IMR-90 (cell line): ENCODE results near the gene GLTPD2. TPM values are rescaled to one million over a fixed set of nuclear protein-coding genes. Genes with fewer than 3 reads are reported as not detected.

ENCODE experiments used
- ATAC-seq: fragments of 200-7000 bp; cut with Tn5 transposase; 2 replicates; pipeline ENCODE4 v1.9.1; 2020; ENCODE audit warnings: low read depth, mild to moderate bottlenecking, moderate library complexity
- BruUV-seq: library from RNA; stranded (reverse); fragments of 400-500 nt; replicated peaks from 2 replicates; lab custom pipeline; 2021; lab: Mats Ljungman, UMichigan
- CTCF ChIA-PET: fragments of 300-600 bp; formaldehyde crosslinking; extraction: SDS; loops from one replicate; lab custom pipeline; 2021; ENCODE audit warnings: antibody characterized with exemption; lab: Yijun Ruan, JAX
- POLR2A ChIA-PET: fragments of 300-600 bp; sonication (Branson Sonifier 250); formaldehyde crosslinking; loops from one replicate; lab custom pipeline; 2022; ENCODE audit warnings: antibody characterized with exemption; ENCODE audit not compliant: unreplicated experiment; lab: Charles Lee
- DNase-seq: peaks from one replicate; pipeline ENCODE4 v3.0.0; 2013
- H2AFZ ChIP-seq: replicated peaks from 2 replicates; pipeline ENCODE3; 2013; ENCODE audit warnings: low read length, mild to moderate bottlenecking; ENCODE audit not compliant: poor library complexity
- H2AK5ac ChIP-seq: 2 replicates; pipeline ENCODE4 v1.6.1; 2013; ENCODE audit warnings: low read depth, low read length, inconsistent platforms
- H2AK9ac ChIP-seq: replicated peaks from 2 replicates; pipeline ENCODE3; 2013; ENCODE audit warnings: mild to moderate bottlenecking, low read depth, low read length, moderate library complexity; ENCODE audit not compliant: poor library complexity
- H2BK120ac ChIP-seq: 2 replicates; pipeline ENCODE4 v1.6.1; 2013; ENCODE audit warnings: low read depth, low read length, inconsistent platforms
- H2BK15ac ChIP-seq: 3 replicates; pipeline ENCODE4 v1.6.1; 2013; ENCODE audit warnings: low read depth, low read length, inconsistent platforms
- H2BK20ac ChIP-seq: 2 replicates; pipeline ENCODE4 v1.6.1; 2013; ENCODE audit warnings: low read depth, mild to moderate bottlenecking, inconsistent platforms, low read length, moderate library complexity
- H2BK5ac ChIP-seq: 2 replicates; pipeline ENCODE4 v1.6.1; 2013; ENCODE audit warnings: mild to moderate bottlenecking, low read depth, low read length, inconsistent platforms; ENCODE audit not compliant: poor library complexity, severe bottlenecking
- H3K14ac ChIP-seq: replicated peaks from 2 replicates; pipeline ENCODE4 v1.6.1; 2013; ENCODE audit warnings: low read depth, low read length, inconsistent platforms
- H3K18ac ChIP-seq: 2 replicates; pipeline ENCODE4 v1.6.1; 2013; ENCODE audit warnings: low read depth, low read length, control low read depth
- H3K23ac ChIP-seq: 2 replicates; pipeline ENCODE4 v1.6.1; 2013; ENCODE audit warnings: low read depth, low read length, inconsistent platforms
- H3K27ac ChIP-seq: 2 replicates; pipeline ENCODE4 v1.5.1; 2013; ENCODE audit warnings: mild to moderate bottlenecking, control low read depth, low read length; ENCODE audit not compliant: insufficient read depth
- H3K27me3 ChIP-seq: 2 replicates; pipeline ENCODE4 v1.6.1; 2013; ENCODE audit warnings: low read length; ENCODE audit not compliant: control insufficient read depth, insufficient read depth
- H3K36me3 ChIP-seq: 2 replicates; pipeline ENCODE4 v1.6.1; 2013; ENCODE audit warnings: low read length, mixed read lengths; ENCODE audit not compliant: control insufficient read depth, insufficient read depth
- H3K4ac ChIP-seq: 2 replicates; pipeline ENCODE4 v1.6.1; 2013; ENCODE audit warnings: low read depth, low read length, inconsistent platforms
- H3K4me1 ChIP-seq: 2 replicates; pipeline ENCODE4 v1.6.1; 2013; ENCODE audit warnings: low read length, mixed read lengths; ENCODE audit not compliant: control insufficient read depth, insufficient read depth
- H3K4me2 ChIP-seq: 2 replicates; pipeline ENCODE4 v1.6.1; 2013; ENCODE audit warnings: low read depth, mild to moderate bottlenecking, control low read depth, low read length, moderate library complexity
- H3K4me3 ChIP-seq: 2 replicates; pipeline ENCODE4 v1.5.1; 2013; ENCODE audit warnings: low read depth, mild to moderate bottlenecking, control low read depth, low read length, moderate library complexity; ENCODE audit not compliant: insufficient read depth
- H3K56ac ChIP-seq: 2 replicates; pipeline ENCODE4 v1.6.1; 2013; ENCODE audit warnings: low read length, inconsistent platforms; ENCODE audit not compliant: insufficient read depth; ENCODE audit errors: extremely low read depth
- H3K79me1 ChIP-seq, 2 experiments: 2 replicates each; pipeline ENCODE4 v1.6.1; 2013; ENCODE audit warnings: low read length in 2 of 2, inconsistent platforms in 1 of 2, low read depth in 1 of 2
- H3K9ac ChIP-seq: 2 replicates; pipeline ENCODE4 v1.6.1; 2013; ENCODE audit warnings: low read depth, low read length, control low read depth
- H3K9me1 ChIP-seq: 2 replicates; pipeline ENCODE4 v1.6.1; 2013; ENCODE audit warnings: low read length, inconsistent platforms; ENCODE audit not compliant: insufficient read depth
- H3K9me3 ChIP-seq: 2 replicates; pipeline ENCODE4 v1.6.1; 2013; ENCODE audit warnings: low read length; ENCODE audit not compliant: control insufficient read depth, insufficient read depth
- H4K20me1 ChIP-seq: 2 replicates; pipeline ENCODE4 v1.6.1; 2013; ENCODE audit warnings: low read length, inconsistent platforms; ENCODE audit not compliant: insufficient read depth
- H4K5ac ChIP-seq: 2 replicates; pipeline ENCODE4 v1.6.1; 2013; ENCODE audit warnings: mild to moderate bottlenecking, low read depth, low read length, control low read depth
- H4K8ac ChIP-seq, 2 experiments: 2 replicates each; pipeline ENCODE4 v1.6.1; 2013; ENCODE audit warnings: low read depth in 2 of 2, low read length in 2 of 2, control low read depth in 1 of 2, inconsistent platforms in 1 of 2
- H4K91ac ChIP-seq: 2 replicates; pipeline ENCODE4 v1.6.1; 2013; ENCODE audit warnings: low read depth, low read length, inconsistent platforms; ENCODE audit not compliant: insufficient read depth
- CEBPB ChIP-seq: IDR thresholded peaks from 2 replicates; pipeline ENCODE4 v1.6.1; 2012; ENCODE audit warnings: low read depth, low read length, improper control_type of control experiment
- CHD1 ChIP-seq: IDR thresholded peaks from 2 replicates; pipeline ENCODE4 v1.6.1; 2012; ENCODE audit warnings: low read depth, low read length, improper control_type of control experiment
- FOS ChIP-seq: fragments of 150-350 bp; IDR thresholded peaks from 2 replicates; pipeline ENCODE4 v1.6.1; 2016; ENCODE audit warnings: low read depth, low read length
- MAFK ChIP-seq: IDR thresholded peaks from 2 replicates; pipeline ENCODE4 v1.6.1; 2012; ENCODE audit warnings: low read depth, low read length, improper control_type of control experiment
- MAZ ChIP-seq: IDR thresholded peaks from 2 replicates; pipeline ENCODE4 v1.6.1; 2012; ENCODE audit warnings: low read depth, mild to moderate bottlenecking, low read length, improper control_type of control experiment, moderate library complexity, borderline replicate concordance
- NFE2L2 ChIP-seq: fragments of 150-350 bp; IDR thresholded peaks from 2 replicates; pipeline ENCODE4 v1.6.1; 2016; ENCODE audit warnings: low read depth, mild to moderate bottlenecking, low read length
- RCOR1 ChIP-seq: IDR thresholded peaks from 2 replicates; pipeline ENCODE4 v1.6.1; 2012; ENCODE audit warnings: mild to moderate bottlenecking, low read length, improper control_type of control experiment; ENCODE audit not compliant: insufficient replicate concordance
- RFX5 ChIP-seq: IDR thresholded peaks from 2 replicates; pipeline ENCODE4 v1.8.0; 2012; ENCODE audit warnings: low read depth, mild to moderate bottlenecking, low read length, moderate library complexity
- WGBS, 2 experiments: methylation state at CpG; one replicate each; pipeline versions ENCODE4 v1.1.5 to v1.1.7; 2013; ENCODE audit warnings: missing lambda C conversion rate in 2 of 2; ENCODE audit not compliant: insufficient read length in 1 of 2; ENCODE audit errors: extremely low coverage in 2 of 2; 5-methylcytosine and 5-hydroxymethylcytosine counted together
- dilution Hi-C: fragments of 300-500 bp; cut with HindIII; formaldehyde crosslinking; loops from one replicate; pipeline ENCODE4 v1.14.3; 2018; ENCODE audit warnings: low sequenced_read_pairs; ENCODE audit not compliant: unreplicated experiment
- in situ Hi-C: fragments of 300-500 bp; cut with MboI; formaldehyde crosslinking; loops from 3 replicates; pipeline ENCODE4 v1.14.3; 2019; ENCODE audit warnings: low sequenced_read_pairs, inconsistent platforms, mixed read lengths
- intact Hi-C: fragments of 100-400 bp; cut with micrococcal nuclease; formaldehyde crosslinking; loops from 2 replicates; pipeline ENCODE4 v1.10.0; 2022
- polyA plus RNA-seq, 3 experiments: library from polyadenylated mRNA; depleted of rRNA; stranded (reverse); fragments of >200 nt; gene quantifications; 2 replicates each; pipeline ENCODE4 v1.2.3, GENCODE V29; 2012; ENCODE audit warnings: low replicate concordance in 1 of 3
- total RNA-seq: library from RNA; depleted of rRNA; stranded (reverse); fragments of >200 nt; gene quantifications from 2 replicates; pipeline ENCODE4 v1.2.3, GENCODE V29; 2012
- TF ChIP-seq, protein P1 (sequence below): fragments of 150-350 bp; IDR thresholded peaks from 2 replicates; pipeline ENCODE4 v1.6.1; 2016; ENCODE audit warnings: low read depth, mild to moderate bottlenecking, low read length, moderate library complexity, borderline replicate concordance
- TF ChIP-seq, protein P2 (sequence below): fragments of 150-350 bp; IDR thresholded peaks from 2 replicates; pipeline ENCODE4 v1.6.1; 2017; ENCODE audit warnings: mild to moderate bottlenecking, antibody characterized with exemption, low read length, low read depth
- TF ChIP-seq, protein P3 (sequence below): conservative IDR thresholded peaks from 2 replicates; pipeline ENCODE4 v1.5.1; 2012; ENCODE audit warnings: mild to moderate bottlenecking, low read depth, low read length, improper control_type of control experiment

Gene GLTPD2
- total and polyA plus RNA-seq, 2 of the 4 experiments (the other 2 are of a cell fraction) = not detected

DNA sequence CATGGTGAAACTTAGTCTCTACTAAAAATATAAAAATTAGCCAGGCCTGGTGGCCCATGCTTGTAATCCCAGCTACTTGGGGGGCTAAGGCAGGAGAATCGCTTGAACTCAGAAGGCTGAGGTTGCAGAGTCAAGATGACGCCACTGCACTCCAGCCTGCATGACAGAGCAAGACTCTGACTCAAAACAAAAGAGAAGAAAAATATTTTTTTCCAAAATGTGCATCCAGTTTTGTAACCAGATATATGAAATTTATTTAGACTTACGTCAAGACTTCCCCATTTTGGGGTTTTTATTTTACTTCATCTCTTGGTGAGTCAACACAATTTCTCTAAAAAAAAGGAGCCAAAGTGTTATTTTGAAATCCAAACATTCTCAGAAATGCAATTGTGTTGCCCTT lies 22.6 kb upstream of the GLTPD2 start:
- no peak overlapping the region for H3K9ac ChIP-seq
- H3K23ac ChIP-seq = no peak overlapping the region
- intact Hi-C loops = no loop called here
- H2BK15ac ChIP-seq = no peak overlapping the region
- H3K4me2 ChIP-seq = no peak overlapping the region
- no peak overlapping the region for H3K18ac ChIP-seq
- no peak overlapping the region for H4K8ac ChIP-seq
- no peak; the same call in 1 of the 2 replicates for ATAC-seq
- H4K91ac ChIP-seq = no peak overlapping the region
- no peak for TF ChIP-seq MAZ
- TF ChIP-seq RCOR1 = no peak
- TF ChIP-seq, protein P1, sequence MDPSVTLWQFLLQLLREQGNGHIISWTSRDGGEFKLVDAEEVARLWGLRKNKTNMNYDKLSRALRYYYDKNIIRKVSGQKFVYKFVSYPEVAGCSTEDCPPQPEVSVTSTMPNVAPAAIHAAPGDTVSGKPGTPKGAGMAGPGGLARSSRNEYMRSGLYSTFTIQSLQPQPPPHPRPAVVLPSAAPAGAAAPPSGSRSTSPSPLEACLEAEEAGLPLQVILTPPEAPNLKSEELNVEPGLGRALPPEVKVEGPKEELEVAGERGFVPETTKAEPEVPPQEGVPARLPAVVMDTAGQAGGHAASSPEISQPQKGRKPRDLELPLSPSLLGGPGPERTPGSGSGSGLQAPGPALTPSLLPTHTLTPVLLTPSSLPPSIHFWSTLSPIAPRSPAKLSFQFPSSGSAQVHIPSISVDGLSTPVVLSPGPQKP = no peak
- TF ChIP-seq CEBPB = no peak
- TF ChIP-seq CHD1 = no peak
- TF ChIP-seq, protein P2, sequence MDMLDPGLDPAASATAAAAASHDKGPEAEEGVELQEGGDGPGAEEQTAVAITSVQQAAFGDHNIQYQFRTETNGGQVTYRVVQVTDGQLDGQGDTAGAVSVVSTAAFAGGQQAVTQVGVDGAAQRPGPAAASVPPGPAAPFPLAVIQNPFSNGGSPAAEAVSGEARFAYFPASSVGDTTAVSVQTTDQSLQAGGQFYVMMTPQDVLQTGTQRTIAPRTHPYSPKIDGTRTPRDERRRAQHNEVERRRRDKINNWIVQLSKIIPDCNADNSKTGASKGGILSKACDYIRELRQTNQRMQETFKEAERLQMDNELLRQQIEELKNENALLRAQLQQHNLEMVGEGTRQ = no peak
- TF ChIP-seq NFE2L2 = no peak
- no peak for TF ChIP-seq RFX5
- TF ChIP-seq FOS = no peak
- TF ChIP-seq MAFK = no peak
- TF ChIP-seq, protein P3, sequence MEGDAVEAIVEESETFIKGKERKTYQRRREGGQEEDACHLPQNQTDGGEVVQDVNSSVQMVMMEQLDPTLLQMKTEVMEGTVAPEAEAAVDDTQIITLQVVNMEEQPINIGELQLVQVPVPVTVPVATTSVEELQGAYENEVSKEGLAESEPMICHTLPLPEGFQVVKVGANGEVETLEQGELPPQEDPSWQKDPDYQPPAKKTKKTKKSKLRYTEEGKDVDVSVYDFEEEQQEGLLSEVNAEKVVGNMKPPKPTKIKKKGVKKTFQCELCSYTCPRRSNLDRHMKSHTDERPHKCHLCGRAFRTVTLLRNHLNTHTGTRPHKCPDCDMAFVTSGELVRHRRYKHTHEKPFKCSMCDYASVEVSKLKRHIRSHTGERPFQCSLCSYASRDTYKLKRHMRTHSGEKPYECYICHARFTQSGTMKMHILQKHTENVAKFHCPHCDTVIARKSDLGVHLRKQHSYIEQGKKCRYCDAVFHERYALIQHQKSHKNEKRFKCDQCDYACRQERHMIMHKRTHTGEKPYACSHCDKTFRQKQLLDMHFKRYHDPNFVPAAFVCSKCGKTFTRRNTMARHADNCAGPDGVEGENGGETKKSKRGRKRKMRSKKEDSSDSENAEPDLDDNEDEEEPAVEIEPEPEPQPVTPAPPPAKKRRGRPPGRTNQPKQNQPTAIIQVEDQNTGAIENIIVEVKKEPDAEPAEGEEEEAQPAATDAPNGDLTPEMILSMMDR = no peak
- no peak overlapping the region for H3K4me3 ChIP-seq
- H2BK5ac ChIP-seq = no peak overlapping the region
- peaks cover 12% of the 10 kb centered on the region for H3K27me3 ChIP-seq
- ChIA-PET POLR2A (no interaction called here), CTCF (no interaction called here)
- H4K20me1 ChIP-seq = no peaks in the 10 kb centered on the region
- WGBS, 2 experiments = no CpG with 5 or more reads among the region's 3 CpGs
- no peak overlapping the region for H2AFZ ChIP-seq
- no peak overlapping the region for H4K5ac ChIP-seq
- no peak for DNase-seq
- H2AK5ac ChIP-seq = no peak overlapping the region
- H2BK20ac ChIP-seq = no peak overlapping the region
- H3K14ac ChIP-seq = no peak overlapping the region
- no peaks in the 10 kb centered on the region for H3K4me1 ChIP-seq
- H3K9me3 ChIP-seq = no peaks in the 10 kb centered on the region
- dilution Hi-C loops = no loop called here
- no peak overlapping the region for H2AK9ac ChIP-seq
- BruUV-seq = no TSS peak
- H3K4ac ChIP-seq = no peak overlapping the region
- H3K56ac ChIP-seq = no peak overlapping the region
- no peaks in the 10 kb centered on the region for H3K79me1 ChIP-seq
- in situ Hi-C loops = no loop called here
- H3K27ac ChIP-seq = no peak overlapping the region
- no peaks in the 10 kb centered on the region for H3K36me3 ChIP-seq
- no peaks in the 10 kb centered on the region for H3K9me1 ChIP-seq
- H2BK120ac ChIP-seq = no peak overlapping the region
